Middle frontal gyrus (tissue), 1 donor: ENCODE results near the gene CCDC136.

Source experiments
- DNase-seq: peaks from one replicate; pipeline ENCODE4 v3.0.0-alpha.2; 2015; ENCODE audit warnings: low spot score; ENCODE audit errors: extremely low spot score

CCDC136 gene

GRCh38 chr7:128843938-128844621, 52.3 kb downstream of the CCDC136 start:
- no peak for DNase-seq

GRCh38 chr7:128844777-128845311, 53.1 kb downstream of the CCDC136 start:
- no peak for DNase-seq

- DNase-seq = no peak
Observed at GRCh38 chr7:128845475-128845874, 53.7 kb downstream of the CCDC136 start.

DNA sequence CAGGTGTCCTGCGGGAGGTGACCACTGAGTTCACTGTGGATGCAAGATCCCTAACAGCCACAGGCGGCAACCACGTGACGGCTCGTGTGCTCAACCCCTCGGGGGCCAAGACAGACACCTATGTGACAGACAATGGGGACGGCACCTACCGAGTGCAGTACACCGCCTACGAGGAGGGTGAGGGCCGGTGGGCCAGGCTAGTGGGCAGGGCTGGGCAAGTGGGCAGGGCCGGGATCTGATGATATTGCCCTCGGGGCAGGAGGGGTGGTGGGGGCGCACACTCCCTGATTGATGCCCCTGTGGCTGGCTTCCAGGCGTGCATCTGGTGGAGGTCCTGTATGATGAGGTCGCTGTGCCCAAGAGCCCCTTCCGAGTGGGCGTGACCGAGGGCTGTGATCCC, 54.2 kb downstream of the CCDC136 start:
- no peak for DNase-seq

DNA sequence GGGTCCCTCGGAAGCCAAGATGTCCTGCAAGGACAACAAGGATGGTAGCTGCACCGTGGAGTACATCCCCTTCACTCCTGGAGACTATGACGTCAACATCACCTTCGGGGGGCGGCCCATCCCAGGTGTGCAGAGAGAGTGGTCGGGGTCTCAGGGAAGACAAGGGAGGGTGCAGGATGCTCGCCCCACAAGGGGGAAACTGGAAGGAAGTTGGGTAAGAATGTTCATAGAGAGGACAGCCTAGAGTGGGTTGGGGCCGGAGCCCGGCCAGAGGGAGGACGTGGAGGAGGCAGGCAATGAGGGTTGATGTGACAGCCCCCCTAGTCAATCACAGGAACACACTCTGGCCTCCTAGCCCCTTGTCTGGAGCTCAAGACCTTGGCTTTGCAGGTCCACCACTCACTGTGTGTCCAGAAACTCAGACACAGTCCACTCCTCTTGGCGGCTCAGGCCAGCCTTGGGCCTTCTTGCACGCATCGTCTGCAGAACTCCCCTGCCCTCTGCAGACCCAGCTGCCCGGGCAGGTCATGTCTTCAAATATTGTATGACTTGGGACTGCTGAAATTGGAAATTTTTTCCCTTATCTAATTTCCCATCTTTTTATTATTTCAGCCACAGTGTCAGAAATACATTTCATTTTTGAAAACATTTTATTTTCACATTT, 55.1 kb downstream of the CCDC136 start:
- DNase-seq = no peak

DNA sequence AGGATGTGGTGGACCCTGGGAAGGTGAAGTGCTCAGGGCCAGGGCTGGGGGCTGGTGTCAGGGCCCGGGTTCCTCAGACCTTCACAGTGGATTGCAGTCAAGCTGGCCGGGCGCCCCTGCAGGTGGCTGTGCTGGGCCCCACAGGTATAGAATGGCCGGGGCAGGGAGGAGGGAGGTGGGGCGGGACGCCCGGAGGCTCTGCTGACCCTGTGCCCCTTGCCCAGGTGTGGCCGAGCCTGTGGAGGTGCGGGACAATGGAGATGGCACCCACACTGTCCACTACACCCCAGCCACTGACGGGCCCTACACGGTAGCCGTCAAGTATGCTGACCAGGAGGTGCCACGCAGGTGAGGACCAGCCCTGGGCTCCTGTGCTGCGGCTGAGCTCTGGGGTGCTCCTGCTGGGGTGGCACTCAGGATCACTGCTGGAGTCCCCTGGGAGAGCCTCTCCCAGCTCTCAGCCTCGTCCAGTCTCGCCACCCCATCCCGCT, 56.0 kb downstream of the CCDC136 start:
- DNase-seq = no peak

DNA sequence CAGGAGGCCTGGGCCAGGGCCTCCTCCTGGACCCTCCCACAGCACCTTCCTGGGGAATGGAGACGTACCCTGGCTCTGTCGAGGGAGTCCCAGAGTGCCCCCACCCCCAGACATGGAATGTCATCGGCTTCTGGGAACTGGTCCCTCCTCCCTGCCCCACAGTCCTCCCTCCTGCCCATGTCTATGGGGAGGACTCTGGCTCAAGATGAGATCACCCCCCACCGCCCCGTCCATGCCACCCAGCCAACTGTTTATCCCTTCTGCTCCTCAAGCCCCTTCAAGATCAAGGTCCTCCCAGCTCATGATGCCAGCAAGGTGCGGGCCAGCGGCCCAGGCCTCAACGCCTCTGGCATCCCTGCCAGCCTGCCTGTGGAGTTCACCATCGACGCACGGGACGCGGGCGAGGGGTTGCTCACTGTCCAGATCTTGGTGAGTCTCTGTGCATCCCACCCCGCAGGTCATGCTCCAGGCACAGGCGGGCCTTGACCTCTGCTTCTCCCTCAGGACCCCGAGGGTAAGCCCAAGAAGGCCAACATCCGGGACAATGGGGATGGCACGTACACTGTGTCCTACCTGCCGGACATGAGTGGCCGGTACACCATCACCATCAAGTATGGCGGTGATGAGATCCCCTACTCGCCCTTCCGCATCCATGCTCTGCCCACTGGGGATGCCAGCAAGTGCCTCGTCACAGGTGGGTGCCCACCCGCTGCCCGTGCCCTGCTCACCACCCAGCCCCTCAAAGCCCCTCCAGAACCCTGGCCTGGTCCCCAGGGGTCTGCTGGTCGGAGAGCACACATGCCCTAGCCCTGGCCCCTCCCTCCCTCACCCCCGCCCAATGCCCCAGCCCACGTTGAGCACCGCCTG, 56.8 kb downstream of the CCDC136 start:
- no peak for DNase-seq

- DNase-seq = no peak
Observed at GRCh38 chr7:128849156-128849515, 57.4 kb downstream of the CCDC136 start.

DNA sequence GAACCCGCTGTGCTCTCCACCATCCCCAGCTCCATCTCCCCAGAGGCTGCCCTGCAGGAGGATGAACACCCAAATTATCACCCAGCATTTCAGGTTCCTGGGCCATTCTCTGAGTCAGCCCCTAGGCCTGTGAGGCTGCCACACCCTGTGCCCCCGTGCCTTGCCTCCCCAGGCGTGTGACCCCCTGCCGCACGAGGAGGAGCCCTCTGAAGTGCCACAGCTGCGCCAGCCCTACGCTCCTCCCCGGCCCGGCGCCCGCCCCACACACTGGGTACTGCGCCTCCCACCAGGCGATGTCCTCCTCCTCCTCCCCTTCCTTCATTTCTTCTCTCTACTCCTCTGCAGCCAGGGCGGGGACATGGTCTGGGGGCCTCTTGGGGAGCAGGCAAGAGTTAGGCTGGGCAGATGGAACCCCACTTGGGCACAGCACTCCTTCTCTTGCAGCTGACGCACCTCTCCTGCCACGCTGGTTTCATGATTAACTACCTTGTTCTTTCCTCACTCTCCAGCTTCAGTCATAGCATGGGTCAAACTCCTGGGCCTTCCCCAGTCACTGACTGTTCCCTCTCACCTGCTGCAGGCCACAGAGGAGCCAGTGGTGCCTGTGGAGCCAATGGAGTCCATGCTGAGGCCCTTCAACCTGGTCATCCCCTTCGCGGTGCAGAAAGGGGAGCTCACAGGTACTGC, 58.2 kb downstream of the CCDC136 start:
- DNase-seq = no peak

DNA sequence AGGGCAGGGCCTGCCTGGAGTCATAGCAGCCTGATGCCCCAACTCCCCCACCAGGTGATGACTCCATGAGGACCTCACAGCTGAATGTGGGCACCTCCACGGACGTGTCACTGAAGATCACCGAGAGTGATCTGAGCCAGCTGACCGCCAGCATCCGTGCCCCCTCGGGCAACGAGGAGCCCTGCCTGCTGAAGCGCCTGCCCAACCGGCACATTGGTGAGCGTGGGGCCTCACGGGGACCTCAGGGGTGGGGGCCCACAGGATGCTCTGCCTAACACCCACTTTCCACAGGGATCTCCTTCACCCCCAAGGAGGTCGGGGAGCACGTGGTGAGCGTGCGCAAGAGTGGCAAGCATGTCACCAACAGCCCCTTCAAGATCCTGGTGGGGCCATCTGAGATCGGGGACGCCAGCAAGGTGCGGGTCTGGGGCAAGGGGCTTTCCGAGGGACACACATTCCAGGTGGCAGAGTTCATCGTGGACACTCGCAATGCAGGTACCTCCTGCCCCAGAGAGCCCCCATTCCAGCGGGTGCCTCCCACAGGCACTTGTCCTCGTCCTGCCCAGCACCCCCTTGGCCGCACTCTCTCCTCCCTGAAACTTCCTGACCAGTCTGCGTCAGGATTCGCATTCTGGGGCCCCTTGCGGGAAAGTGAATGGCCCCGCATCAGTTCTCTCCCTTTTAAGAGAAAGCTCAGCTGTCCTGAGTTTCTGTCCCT, 60.9 kb downstream of the CCDC136 start:
- no peak for DNase-seq

- DNase-seq = no peak
Observed at GRCh38 chr7:128853799-128854198, 62.0 kb downstream of the CCDC136 start.

- DNase-seq = no peak
Observed at GRCh38 chr7:128854396-128854795, 62.6 kb downstream of the CCDC136 start.

DNA sequence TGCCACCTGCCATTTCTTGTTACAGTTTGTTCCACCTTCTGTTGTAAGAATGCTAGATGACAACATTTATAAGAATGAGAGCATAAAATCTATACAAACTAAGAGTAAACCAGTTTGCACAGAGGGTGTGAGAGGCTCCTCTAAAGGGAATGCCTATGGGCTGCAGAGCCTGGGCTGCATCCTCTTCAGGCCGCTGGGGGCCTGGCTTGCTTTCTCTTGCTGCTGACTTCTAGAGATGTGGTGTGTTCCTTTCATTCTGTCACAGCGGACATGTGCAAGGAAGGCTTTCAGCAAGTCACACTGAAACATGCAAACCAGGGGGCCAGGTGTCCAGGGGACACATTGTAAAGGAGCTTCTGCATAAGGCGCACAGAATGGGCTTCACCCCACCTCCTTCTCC, 63.8 kb downstream of the CCDC136 start:
- DNase-seq = no peak

DNA sequence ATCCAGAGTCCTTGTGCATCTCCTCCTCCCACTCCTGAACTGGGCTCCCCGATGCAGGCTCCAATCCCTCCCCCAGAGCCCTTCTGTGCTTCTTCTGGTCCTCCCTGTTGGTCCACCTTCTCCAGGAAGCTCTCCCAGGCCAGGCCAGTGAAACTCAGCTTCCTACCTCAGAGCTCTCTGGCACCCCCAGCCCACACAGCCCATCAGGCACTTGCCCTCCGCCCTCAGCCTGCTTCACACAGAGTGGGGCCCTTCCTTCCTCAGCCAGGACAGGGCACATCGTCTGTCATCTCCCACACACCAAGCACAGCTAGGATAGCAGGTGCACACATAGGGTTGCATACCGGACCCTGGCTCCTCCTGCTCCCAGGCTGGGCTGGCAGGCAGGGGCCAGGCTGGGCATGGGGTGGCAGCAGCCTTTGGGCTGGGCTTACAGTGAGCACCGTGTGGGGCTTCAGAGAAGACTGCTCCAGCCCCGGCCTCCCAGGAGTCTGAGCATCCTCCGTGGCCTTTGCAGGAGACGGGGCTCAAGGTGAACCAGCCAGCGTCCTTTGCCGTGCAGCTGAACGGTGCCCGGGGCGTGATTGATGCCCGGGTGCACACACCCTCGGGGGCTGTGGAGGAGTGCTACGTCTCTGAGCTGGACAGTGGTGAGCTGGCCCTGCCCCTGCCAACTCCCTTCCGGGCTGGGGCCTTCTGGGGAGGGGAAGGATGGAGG, 64.4 kb downstream of the CCDC136 start:
- no peak for DNase-seq

GRCh38 chr7:128858380-128859231, 66.8 kb downstream of the CCDC136 start:
- DNase-seq = no peak

- DNase-seq = no peak
Observed at GRCh38 chr7:128859232-128860157, 67.7 kb downstream of the CCDC136 start.

DNA sequence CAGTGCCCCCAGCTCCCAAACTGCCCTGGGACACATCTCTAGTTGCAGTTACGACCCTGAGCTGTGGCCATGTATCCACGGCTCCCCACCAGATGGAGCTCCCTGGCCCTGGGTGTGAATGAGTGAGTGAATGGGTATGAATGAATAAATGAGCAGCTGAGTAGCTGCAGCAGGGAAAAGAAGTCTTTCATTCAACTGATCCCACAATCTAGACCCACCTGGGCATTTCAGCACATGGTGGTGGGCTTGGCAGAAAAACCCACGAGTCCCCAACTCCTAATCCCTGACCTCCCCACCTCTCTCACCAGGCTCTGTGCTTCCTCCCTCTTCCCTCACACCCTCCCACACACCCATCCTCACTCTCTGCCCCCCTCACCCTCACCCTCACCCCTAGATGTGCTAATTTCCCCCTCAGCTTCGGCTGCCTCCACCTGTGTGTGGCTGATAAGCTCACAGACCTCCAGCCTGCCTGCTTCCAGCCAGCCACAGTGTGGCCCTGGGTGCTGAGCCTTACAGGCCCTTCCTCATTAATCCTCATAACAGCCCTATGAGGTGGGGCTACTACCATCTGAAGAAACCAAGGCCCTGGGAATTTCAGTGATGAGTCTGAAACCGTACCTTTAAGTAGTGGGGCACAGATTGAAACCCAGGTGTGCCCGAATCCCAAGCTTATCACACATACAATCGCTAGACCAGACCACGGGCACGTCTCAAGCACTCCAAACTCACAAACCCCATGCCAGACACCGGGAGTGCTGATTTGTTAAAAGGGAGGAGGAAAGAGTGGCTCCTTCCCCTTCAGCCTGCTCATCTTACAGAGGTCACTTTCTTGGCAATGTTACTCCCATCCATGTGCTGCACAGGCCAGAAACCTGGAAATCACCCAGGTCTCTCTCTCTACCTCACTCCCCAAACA, 68.6 kb downstream of the CCDC136 start:
- no peak for DNase-seq
